ENCODE measurements around the gene TBKBP1. TPM values are rescaled to one million over a fixed set of nuclear protein-coding genes. Genes with fewer than 3 reads are reported as not detected.

The TBKBP1 gene
- total RNA-seq, 4 donors from 2014 or later: 8.2 to 11.0 (median 10.0) TPM

DNA sequence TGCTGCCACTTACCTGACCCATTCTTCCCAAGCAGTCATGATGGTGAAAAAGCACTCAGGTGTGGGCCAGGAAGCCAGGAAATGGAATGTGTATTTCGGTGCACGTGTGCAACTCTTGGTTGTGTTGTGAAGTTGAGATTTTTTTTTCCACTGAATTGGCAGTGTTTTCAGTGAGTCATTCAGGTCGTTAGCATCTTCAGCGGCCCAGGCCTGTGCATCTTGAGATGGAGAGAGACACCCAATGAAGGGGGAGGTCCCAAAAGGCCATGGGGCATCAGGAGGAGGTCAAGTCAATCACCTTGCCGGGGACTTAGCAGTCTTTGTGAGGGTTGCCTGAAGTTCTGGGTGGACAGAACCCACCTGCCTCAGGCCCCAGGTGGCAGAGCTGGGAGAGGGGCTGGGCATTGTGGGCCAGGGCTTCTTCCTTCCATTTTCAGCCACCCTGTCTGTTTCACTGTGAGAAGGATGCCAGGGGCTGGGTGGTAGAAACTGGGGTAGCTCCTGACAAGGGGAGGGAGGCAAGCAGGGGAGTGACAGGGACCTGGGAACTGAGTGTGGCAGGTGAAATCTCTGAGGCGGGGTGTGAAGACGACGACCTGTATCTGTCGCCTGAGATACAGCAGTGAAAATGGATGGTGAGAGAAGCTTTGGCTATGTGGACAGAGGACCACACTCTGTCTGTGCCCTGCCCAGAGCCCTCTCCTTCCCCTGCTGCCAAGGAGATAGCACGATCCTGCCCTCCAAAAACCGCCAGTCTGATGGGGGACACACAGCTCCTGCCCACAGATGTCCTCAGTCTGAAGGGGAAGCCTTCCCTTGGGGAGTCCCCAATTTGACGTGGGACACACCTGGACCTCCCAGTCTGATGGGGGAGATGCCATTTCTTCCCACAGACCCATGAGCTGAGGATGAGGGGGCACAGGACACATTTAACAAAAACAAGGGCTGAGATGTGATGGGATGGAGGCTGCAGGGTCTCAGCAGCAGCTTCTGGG lies 11.9 kb downstream of the TBKBP1 start:
- Histone ChIP-seq H3K9me3 (no peaks in the 10 kb centered on the region), H3K4me1 (peaks cover 0 to 4% of the 10 kb centered on the region in 2 donors), H3K36me3 (peaks cover 0 to 4% of the 10 kb centered on the region in 2 donors), H3K27me3 (no peaks in the 10 kb centered on the region), H3K27ac (no peak overlapping the region), H3K4me3 (replicated peaks in 1 of 3) (no peak overlapping the region)
- no peak for TF ChIP-seq CTCF (IDR thresholded peaks at IDR 0.05)
- DNase-seq: no peak
- intact Hi-C loops (cut with DNase I): no loop called here
- WGBS, 2 donors: 78% methylated on average over 11 to 12 of the region's 12 CpGs

DNA sequence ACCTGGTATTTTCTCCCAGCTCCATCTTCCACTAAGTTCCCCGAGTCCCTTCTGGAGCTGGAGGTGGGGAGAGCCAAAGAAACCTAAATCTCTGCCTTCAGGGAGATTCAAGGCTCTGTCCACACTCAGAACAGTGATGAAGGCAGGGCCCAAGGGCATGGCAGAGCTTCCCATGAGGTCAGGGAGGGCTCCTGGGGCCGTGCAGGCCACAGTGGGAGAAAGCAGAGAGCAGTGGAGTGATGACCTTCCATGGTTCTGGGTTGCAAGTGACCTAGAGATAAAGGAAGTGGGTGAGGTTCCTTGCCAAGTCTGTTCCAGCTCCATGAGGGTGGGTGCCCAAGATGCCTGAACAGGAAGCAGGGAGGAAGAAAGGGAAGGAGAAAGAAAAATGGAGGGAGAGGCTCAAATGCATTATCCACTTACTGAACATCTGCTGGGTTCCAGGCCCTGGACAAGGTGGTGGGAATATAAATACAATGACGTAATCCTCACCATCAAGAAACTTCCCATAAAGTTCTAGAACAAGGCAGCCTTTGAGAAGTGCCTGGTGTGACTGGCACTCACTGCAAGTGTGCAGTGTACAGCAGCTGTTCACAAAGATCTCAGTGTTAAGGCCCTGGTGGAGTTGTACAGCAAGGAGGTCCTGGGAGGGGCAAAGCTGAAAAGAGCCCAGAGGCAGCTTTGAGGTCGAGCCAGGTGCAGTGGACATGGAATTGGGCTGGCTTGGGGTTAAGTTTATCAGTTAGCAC lies 13.3 kb downstream of the TBKBP1 start:
- Histone ChIP-seq H3K27ac (no peak overlapping the region), H3K9me3 (no peaks in the 10 kb centered on the region), H3K4me1 (peaks cover 0 to 4% of the 10 kb centered on the region in 2 donors), H3K36me3 (peaks cover 0 to 4% of the 10 kb centered on the region in 2 donors), H3K4me3 (replicated peaks in 1 of 3) (no peak overlapping the region), H3K27me3 (no peaks in the 10 kb centered on the region)
- TF ChIP-seq POLR2A (IDR thresholded peaks at IDR 0.05) (no peak), CTCF (IDR thresholded peaks at IDR 0.05) (no peak)
- no peak for DNase-seq
- intact Hi-C loops (cut with DNase I): no loop called here
- 71 to 89% methylated on average over 4 of the region's 4 CpGs for WGBS, 2 donors

DNA sequence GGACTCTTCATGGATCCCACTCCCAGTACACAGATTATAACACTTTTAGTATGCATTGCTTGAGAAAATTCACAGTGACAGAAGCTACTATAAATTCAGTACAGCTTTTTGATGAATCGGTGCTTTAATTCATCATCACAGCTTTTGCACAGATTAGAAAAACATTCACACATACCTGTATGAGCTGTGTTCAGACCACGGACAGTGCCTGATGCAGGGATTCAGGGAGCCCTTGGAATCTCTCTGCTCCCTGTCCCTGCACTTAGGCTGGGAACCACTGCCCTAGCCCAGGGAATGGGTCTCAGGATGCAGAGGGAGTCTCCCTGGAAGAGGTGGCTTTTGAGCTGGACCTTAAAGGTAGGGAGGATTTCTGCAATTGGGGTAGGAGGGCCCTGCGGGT lies 13.9 kb downstream of the TBKBP1 start:
- intact Hi-C loops (cut with DNase I): no loop called here
- peaks cover 0 to 4% of the 10 kb centered on the region in 2 donors for H3K36me3 ChIP-seq
- H3K9me3 ChIP-seq: no peaks in the 10 kb centered on the region
- H3K4me1 ChIP-seq: peaks cover 0 to 4% of the 10 kb centered on the region in 2 donors
- no peaks in the 10 kb centered on the region for H3K27me3 ChIP-seq
- DNase-seq: no peak
- no peak overlapping the region for H3K27ac ChIP-seq
- 68 to 86% methylated on average over 3 of the region's 3 CpGs for WGBS, 2 donors
- TF ChIP-seq POLR2A (IDR thresholded peaks at IDR 0.05) (no peak), CTCF (IDR thresholded peaks at IDR 0.05) (no peak)
- H3K4me3 ChIP-seq (replicated peaks in 1 of 3): no peak overlapping the region

DNA sequence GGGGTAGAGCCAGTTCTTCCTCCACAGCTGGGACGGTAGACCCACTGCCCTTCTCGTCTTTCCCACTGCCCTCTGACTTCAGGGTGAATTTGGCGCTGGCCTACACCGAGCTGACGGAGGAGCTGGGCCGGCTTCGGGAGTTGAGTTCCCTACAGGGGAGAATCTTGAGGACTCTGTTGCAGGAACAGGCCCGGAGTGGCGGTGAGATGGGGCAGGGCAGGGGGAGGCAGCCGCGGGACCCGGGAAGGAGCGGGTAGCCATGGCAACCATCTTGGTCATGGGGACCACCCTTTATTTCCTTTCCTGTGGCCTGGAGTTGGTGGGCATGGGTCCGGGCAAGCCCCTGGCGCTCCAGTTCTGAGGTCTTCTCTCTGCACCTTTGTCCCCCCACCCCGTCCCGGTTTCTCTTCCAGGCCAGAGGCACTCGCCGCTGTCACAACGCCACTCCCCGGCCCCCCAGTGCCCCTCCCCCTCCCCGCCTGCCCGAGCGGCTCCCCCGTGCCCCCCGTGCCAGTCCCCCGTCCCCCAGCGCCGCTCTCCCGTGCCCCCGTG lies 14.4 kb downstream of the TBKBP1 start:
- 48 to 53% methylated on average over 21 to 26 of the region's 31 CpGs for WGBS, 2 donors
- peaks cover 0 to 4% of the 10 kb centered on the region in 2 donors for H3K4me1 ChIP-seq
- intact Hi-C loops (cut with DNase I): no loop called here
- no peaks in the 10 kb centered on the region for H3K9me3 ChIP-seq
- peak overlapping the region in 1 of 3 donors; percentile 6 for H3K4me3 ChIP-seq (replicated peaks in 1 of 3)
- DNase-seq: no peak
- no peaks in the 10 kb centered on the region for H3K27me3 ChIP-seq
- H3K27ac ChIP-seq: no peak overlapping the region
- TF ChIP-seq POLR2A (IDR thresholded peaks at IDR 0.05) (no peak), CTCF (IDR thresholded peaks at IDR 0.05) (no peak)
- peaks cover 0 to 4% of the 10 kb centered on the region in 2 donors for H3K36me3 ChIP-seq

All from thyroid gland (tissue), 4 donors.